Breast epithelium (tissue), 4 donors: ENCODE measurements around the gene ARNT2. TPM values are rescaled to one million over a fixed set of nuclear protein-coding genes. Genes with fewer than 3 reads are reported as not detected.

Experiments used
- DNase-seq, 2 donors: peaks; one replicate each; pipeline ENCODE4 v3.0.0-alpha.2; 2019; ENCODE audit warnings: low spot score in 2 of 2
- H3K27ac ChIP-seq, 2 donors: fragments of 200-600 bp; sonication (generic) in 1 of 2; one replicate each; pipeline ENCODE4 v1.5.1; 2016 to 2019; ENCODE audit warnings: mild to moderate bottlenecking in 1 of 2
- H3K27me3 ChIP-seq, 2 donors: fragments of 200-600 bp; sonication (generic) in 1 of 2; one replicate each; pipeline versions ENCODE4 v1.5.1 to v1.6.0; 2017 to 2019; ENCODE audit warnings: control low read depth in 1 of 2, mild to moderate bottlenecking in 1 of 2
- H3K36me3 ChIP-seq: fragments of 200-600 bp; one replicate; pipeline ENCODE4 v1.5.1; 2019
- H3K4me1 ChIP-seq, 2 donors: fragments of 200-600 bp; sonication (generic); one replicate each; pipeline ENCODE4 v1.5.1; 2016 to 2019; ENCODE audit warnings: control low read depth in 1 of 2
- H3K4me3 ChIP-seq, 3 donors: fragments of 200-600 bp; sonication (generic); 1 replicate in 2 of 3; 2 replicates in 1 of 3; pipeline ENCODE4 v1.5.1; 2016 to 2019; ENCODE audit warnings: mild to moderate bottlenecking in 3 of 3, moderate library complexity in 2 of 3
- H3K9me3 ChIP-seq, 2 donors: fragments of 200-600 bp; sonication (generic) in 1 of 2; one replicate each; pipeline ENCODE4 v1.5.1; 2016 to 2019; ENCODE audit warnings: control low read depth in 1 of 2
- CTCF ChIP-seq, 3 donors: fragments of 450-650 bp; IDR thresholded peaks; one replicate each; pipeline ENCODE4 v1.5.1; 2016 to 2017; ENCODE audit warnings: antibody characterized with exemption in 3 of 3, mild to moderate bottlenecking in 3 of 3, moderate library complexity in 3 of 3
- POLR2A ChIP-seq: fragments of 450-650 bp; IDR thresholded peaks from one replicate; pipeline ENCODE4 v1.6.1; 2016; ENCODE audit warnings: antibody characterized with exemption, mild to moderate bottlenecking, moderate library complexity
- POLR2AphosphoS5 ChIP-seq, 3 donors: sonication (generic); formaldehyde crosslinking; IDR thresholded peaks; one replicate each; pipeline ENCODE4 v1.6.1; 2017; ENCODE audit warnings: antibody characterized with exemption in 3 of 3
- intact Hi-C: fragments of 100-400 bp; cut with DNase I; formaldehyde crosslinking; loops from one replicate; pipeline ENCODE4 v1.15.1; 2023; ENCODE audit warnings: low total_unique reads
- total RNA-seq, 3 donors: library from RNA; depleted of rRNA; stranded (reverse); fragments of >200 nt; gene quantifications; one replicate each; pipeline ENCODE4 v1.1.0, GENCODE V29; 2016

The ARNT2 gene
- total RNA-seq, 3 donors from 2014 or later, result 5.9 to 8.5 (median 7.0) TPM

- no peaks in the 10 kb centered on the region for H3K27me3 ChIP-seq
- H3K4me1 ChIP-seq, result no peaks in the 10 kb centered on the region
- no peak for TF ChIP-seq CTCF (IDR thresholded peaks at IDR 0.05)
- no peak for TF ChIP-seq POLR2AphosphoS5 (IDR thresholded peaks at IDR 0.05)
- no peak for TF ChIP-seq POLR2A
- H3K4me3 ChIP-seq, result no peak overlapping the region
- H3K27ac ChIP-seq, result no peak overlapping the region
- no peaks in the 10 kb centered on the region for H3K36me3 ChIP-seq
- no peak for DNase-seq
- H3K9me3 ChIP-seq, result no peaks in the 10 kb centered on the region
- intact Hi-C loops, result no loop called here
These were observed 54.4 kb downstream of the ARNT2 start for GRCh38 chr15:80458580-80458979.

GRCh38 chr15:80459380-80459779 lies 55.2 kb downstream of the ARNT2 start:
- H3K9me3 ChIP-seq, result no peaks in the 10 kb centered on the region
- DNase-seq, result no peak
- intact Hi-C loops, result no loop called here
- no peak overlapping the region for H3K27ac ChIP-seq
- H3K27me3 ChIP-seq, result no peaks in the 10 kb centered on the region
- H3K36me3 ChIP-seq, result no peaks in the 10 kb centered on the region
- H3K4me3 ChIP-seq, result no peak overlapping the region
- H3K4me1 ChIP-seq, result no peaks in the 10 kb centered on the region
- TF ChIP-seq POLR2AphosphoS5 (IDR thresholded peaks at IDR 0.05), result no peak
- TF ChIP-seq CTCF (IDR thresholded peaks at IDR 0.05), result no peak
- TF ChIP-seq POLR2A, result no peak

GRCh38 chr15:80459818-80460217 lies 55.6 kb downstream of the ARNT2 start:
- no peaks in the 10 kb centered on the region for H3K9me3 ChIP-seq
- H3K4me1 ChIP-seq, result no peaks in the 10 kb centered on the region
- no peak overlapping the region for H3K4me3 ChIP-seq
- DNase-seq, result no peak
- H3K36me3 ChIP-seq, result no peaks in the 10 kb centered on the region
- H3K27me3 ChIP-seq, result no peaks in the 10 kb centered on the region
- no peak overlapping the region for H3K27ac ChIP-seq
- TF ChIP-seq POLR2AphosphoS5 (IDR thresholded peaks at IDR 0.05), result no peak
- no peak for TF ChIP-seq POLR2A
- no peak for TF ChIP-seq CTCF (IDR thresholded peaks at IDR 0.05)
- intact Hi-C loops, result no loop called here

GRCh38 chr15:80461356-80462095 lies 57.3 kb downstream of the ARNT2 start:
- Histone ChIP-seq H3K4me1 (no peaks in the 10 kb centered on the region), H3K36me3 (no peaks in the 10 kb centered on the region), H3K27ac (no peak overlapping the region), H3K9me3 (no peaks in the 10 kb centered on the region), H3K4me3 (no peak overlapping the region), H3K27me3 (no peaks in the 10 kb centered on the region)
- no peak for DNase-seq
- intact Hi-C loops, result no loop called here
- TF ChIP-seq POLR2A (no peak), POLR2AphosphoS5 (IDR thresholded peaks at IDR 0.05) (no peak), CTCF (IDR thresholded peaks at IDR 0.05) (no peak)

- H3K36me3 ChIP-seq, result no peaks in the 10 kb centered on the region
- no peak overlapping the region for H3K27ac ChIP-seq
- no peaks in the 10 kb centered on the region for H3K9me3 ChIP-seq
- no peak overlapping the region for H3K4me3 ChIP-seq
- no peak for TF ChIP-seq POLR2A
- TF ChIP-seq POLR2AphosphoS5 (IDR thresholded peaks at IDR 0.05), result no peak
- no peak for TF ChIP-seq CTCF (IDR thresholded peaks at IDR 0.05)
- intact Hi-C loops, result no loop called here
- DNase-seq, result no peak
- H3K27me3 ChIP-seq, result no peaks in the 10 kb centered on the region
- H3K4me1 ChIP-seq, result no peaks in the 10 kb centered on the region
These were observed 57.9 kb downstream of the ARNT2 start for GRCh38 chr15:80462111-80462510.
